Ishikawa (cell line): ENCODE data around the gene IQCF5.

Source experiments
- CEBPB ChIP-seq: IDR thresholded peaks from 2 replicates; pipeline ENCODE4 v1.6.1; 2012
- EGR1 ChIP-seq: IDR thresholded peaks from 2 replicates; pipeline ENCODE4 v1.6.1; 2012
- EP300 ChIP-seq: IDR thresholded peaks from 2 replicates; pipeline ENCODE4 v1.6.1; 2012; ENCODE audit warnings: borderline replicate concordance
- MAX ChIP-seq: IDR thresholded peaks from 2 replicates; pipeline ENCODE4 v1.6.1; 2012
- NFIC ChIP-seq: IDR thresholded peaks from 2 replicates; pipeline ENCODE4 v1.6.1; 2012
- TEAD4 ChIP-seq: IDR thresholded peaks from 2 replicates; pipeline ENCODE4 v1.6.1; 2012
- USF1 ChIP-seq: IDR thresholded peaks from 2 replicates; pipeline ENCODE4 v1.6.1; 2012
- YY1 ChIP-seq: IDR thresholded peaks from 2 replicates; pipeline ENCODE4 v1.6.1; 2012; ENCODE audit warnings: low read depth

- TF ChIP-seq MAX (no peak), NFIC (no peak), EP300 (no peak), CEBPB (no peak), YY1 (no peak), TEAD4 (no peak), EGR1 (no peak), USF1 (no peak)
Observed at GRCh38 chr3:51874411-51874810, 990 bp downstream of the IQCF5 start.
